Measurements from ENCODE around the gene C6orf89.

- TF ChIP-seq POLR2A (IDR thresholded peaks at IDR 0.05; ENCODE audit: low read depth, low read length): no peak
- TF ChIP-seq POLR2AphosphoS5 (IDR thresholded peaks at IDR 0.05; ENCODE audit: low read depth, low read length): no peak
Measured at GRCh38 chr6:36976007-36976264, 90.2 kb downstream of the C6orf89 start.
